GM23338 (cell line): ENCODE measurements around the gene IL36RN. TPM values are rescaled to one million over a fixed set of nuclear protein-coding genes. Genes with fewer than 3 reads are reported as not detected.

Experiments used
- ATAC-seq: fragments of 200-7000 bp; cut with Tn5 transposase; 3 replicates; pipeline ENCODE4 v1.9.1; 2020
- DNase-seq: peaks from one replicate; pipeline ENCODE4 v3.0.0-alpha.2; 2015; ENCODE audit warnings: low spot score
- H2AFZ ChIP-seq: fragments of 200-600 bp; sonication (generic); 2 replicates; pipeline ENCODE4 v1.8.0; 2016; ENCODE audit warnings: antibody characterized with exemption, mild to moderate bottlenecking, moderate library complexity
- H3F3A ChIP-seq: fragments of 200-600 bp; sonication (generic); replicated peaks from 2 replicates; pipeline ENCODE4 v1.8.0; 2017; ENCODE audit warnings: antibody characterized with exemption, mixed run types, low read depth
- H3K27ac ChIP-seq: fragments of 200-600 bp; sonication (generic); 2 replicates; pipeline ENCODE4 v1.6.1; 2016; ENCODE audit warnings: low read depth
- H3K27me3 ChIP-seq: fragments of 200-600 bp; sonication (generic); 2 replicates; pipeline ENCODE4 v1.8.0; 2016; ENCODE audit warnings: mild to moderate bottlenecking, mixed run types, moderate library complexity; ENCODE audit not compliant: insufficient read depth
- H3K36me3 ChIP-seq: fragments of 200-600 bp; sonication (generic); 2 replicates; pipeline ENCODE4 v1.8.0; 2016; ENCODE audit warnings: mild to moderate bottlenecking; ENCODE audit not compliant: insufficient read depth
- H3K4me1 ChIP-seq: fragments of 200-600 bp; sonication (generic); 2 replicates; pipeline ENCODE4 v1.8.0; 2016; ENCODE audit warnings: mild to moderate bottlenecking, moderate library complexity; ENCODE audit not compliant: insufficient read depth
- H3K4me2 ChIP-seq: fragments of 200-600 bp; sonication (generic); 2 replicates; pipeline ENCODE4 v1.7.1; 2017; ENCODE audit warnings: mixed run types
- H3K4me3 ChIP-seq: fragments of 200-600 bp; sonication (generic); 2 replicates; pipeline ENCODE4 v1.6.1; 2016; ENCODE audit warnings: mixed run types
- H3K79me2 ChIP-seq: fragments of 200-600 bp; sonication (generic); replicated peaks from 2 replicates; pipeline ENCODE4 v1.8.0; 2017; ENCODE audit warnings: mild to moderate bottlenecking; ENCODE audit not compliant: insufficient read depth
- H3K9me2 ChIP-seq: fragments of 200-600 bp; sonication (generic); 2 replicates; pipeline ENCODE4 v1.8.0; 2017; ENCODE audit not compliant: insufficient read depth
- H4K20me1 ChIP-seq: fragments of 200-600 bp; sonication (generic); replicated peaks from 2 replicates; pipeline ENCODE4 v1.8.0; 2017; ENCODE audit warnings: mild to moderate bottlenecking; ENCODE audit not compliant: insufficient read depth
- H3K27ac Mint-ChIP-seq: 2 replicates; pipeline ENCODE4 v1.8.0; 2020; ENCODE audit warnings: inconsistent platforms, mild to moderate bottlenecking, moderate library complexity, mixed read lengths
- H3K27me3 Mint-ChIP-seq: 3 replicates; pipeline ENCODE4 v1.8.0; 2022; ENCODE audit warnings: low read depth, mild to moderate bottlenecking, moderate library complexity, mixed read lengths, inconsistent platforms; ENCODE audit not compliant: insufficient read depth, poor library complexity
- H3K36me3 Mint-ChIP-seq: 3 replicates; pipeline ENCODE4 v1.8.0; 2021; ENCODE audit warnings: low read depth, mild to moderate bottlenecking, inconsistent platforms, moderate library complexity, mixed read lengths
- H3K4me1 Mint-ChIP-seq: 3 replicates; pipeline ENCODE4 v1.8.0; 2020; ENCODE audit warnings: mild to moderate bottlenecking, inconsistent platforms, mixed read lengths
- H3K4me3 Mint-ChIP-seq: 3 replicates; pipeline ENCODE4 v1.8.0; 2021; ENCODE audit warnings: moderate library complexity, mild to moderate bottlenecking, inconsistent platforms, mixed read lengths
- H3K9me3 Mint-ChIP-seq: 3 replicates; pipeline ENCODE4 v1.8.0; 2020; ENCODE audit warnings: moderate library complexity, mild to moderate bottlenecking, inconsistent platforms, mixed read lengths
- CREB1 ChIP-seq: fragments of 250-450 bp; sonication (Bioruptor Pico); IDR thresholded peaks from 2 replicates; pipeline ENCODE4 v1.5.0; 2020; ENCODE audit warnings: low read depth, mild to moderate bottlenecking, moderate library complexity
- EZH2 ChIP-seq: fragments of 200-600 bp; sonication (generic); IDR thresholded peaks from one replicate; pipeline ENCODE4 v1.8.0; 2017; ENCODE audit warnings: antibody characterized with exemption, mild to moderate bottlenecking, low read depth; ENCODE audit not compliant: unreplicated experiment
- JUNB ChIP-seq: IDR thresholded peaks from one replicate; pipeline ENCODE4 v1.6.1; 2016; ENCODE audit warnings: antibody characterized with exemption; ENCODE audit not compliant: unreplicated experiment
- NANOG ChIP-seq: IDR thresholded peaks from 2 replicates; pipeline ENCODE4 v1.6.1; 2016; ENCODE audit warnings: antibody characterized with exemption, borderline replicate concordance
- REST ChIP-seq: IDR thresholded peaks from one replicate; pipeline ENCODE4 v1.6.1; 2018; ENCODE audit warnings: antibody characterized with exemption; ENCODE audit not compliant: unreplicated experiment
- ZNF114 ChIP-seq: fragments of 250-450 bp; sonication (Bioruptor Pico); IDR thresholded peaks from 2 replicates; pipeline ENCODE4 v1.5.0; 2020; ENCODE audit warnings: mild to moderate bottlenecking, moderate library complexity
- ZNF331 ChIP-seq: fragments of 250-450 bp; sonication (Bioruptor Pico); IDR thresholded peaks from 2 replicates; pipeline ENCODE4 v1.5.0; 2020; ENCODE audit warnings: low read depth, mild to moderate bottlenecking, moderate library complexity
- ZNF462 ChIP-seq: fragments of 250-450 bp; sonication (Bioruptor Pico); IDR thresholded peaks from 2 replicates; pipeline ENCODE4 v1.5.0; 2020; ENCODE audit warnings: mild to moderate bottlenecking, moderate library complexity
- polyA plus RNA-seq: library from polyadenylated mRNA; unstranded; fragments of >200 nt; fragmentation: Nextera tagmentation; extraction: Ambion mirVana; gene quantifications from 2 replicates; pipeline ENCODE4 v1.2.1, GENCODE V29; 2016
- total RNA-seq: library from RNA; depleted of rRNA; stranded (reverse); fragments of >200 nt; shearing (Covaris generic); gene quantifications from 2 replicates; pipeline ENCODE4 v1.2.3, GENCODE V29; 2014

IL36RN gene
- total and polyA plus RNA-seq, 2 experiments from 2014 or later = not detected

- Histone ChIP-seq H3K4me1 (peaks cover 8% of the 10 kb centered on the region), H3K27me3 (no peaks in the 10 kb centered on the region), H3K36me3 (no peaks in the 10 kb centered on the region), H3F3A (no peaks in the 10 kb centered on the region), H3K4me3 (no peak overlapping the region), H3K4me2 (no peak overlapping the region), H3K9me2 (no peaks in the 10 kb centered on the region), H2AFZ (0 out of 2 replicates have a peak overlapping the region, but pooled peaks have one; percentile 5), H4K20me1 (no peaks in the 10 kb centered on the region), H3K79me2 (no peaks in the 10 kb centered on the region), H3K27ac (no peak overlapping the region)
- H3K27ac Mint-ChIP-seq = no peak overlapping the region
- H3K27me3 Mint-ChIP-seq = peaks cover 3% of the 10 kb centered on the region
- peaks cover 4% of the 10 kb centered on the region; the same call in 2 of the 3 replicates for H3K4me1 Mint-ChIP-seq
- ATAC-seq (no peak), DNase-seq (no peak)
- no peaks in the 10 kb centered on the region; the same call in 2 of the 3 replicates for H3K36me3 Mint-ChIP-seq
- no peak overlapping the region for H3K4me3 Mint-ChIP-seq
- H3K9me3 Mint-ChIP-seq = no peaks in the 10 kb centered on the region
- no peak for TF ChIP-seq ZNF331
- TF ChIP-seq REST = no peak
- no peak for TF ChIP-seq EZH2
- no peak for TF ChIP-seq ZNF114 (CRISPR knock-in tag)
- no peak for TF ChIP-seq NANOG
- no peak for TF ChIP-seq JUNB
- TF ChIP-seq CREB1 = no peak
- TF ChIP-seq ZNF462 (CRISPR knock-in tag) = no peak
Measured at GRCh38 chr2:113078350-113078839, 19.4 kb downstream of the IL36RN start.
